GM18909 (cell line): ENCODE measurements around the gene KIF5A.
"Not testable (repeated sequence)": the region's sequence is repeated elsewhere in the genome, so short reads cannot be mapped to it uniquely, and the experiment has no call there.

ENCODE experiments used
- ATAC-seq: cut with Tn5 transposase; IDR thresholded peaks from one replicate; pipeline ENCODE4 v1.9.1; 2021; ENCODE audit warnings: mild to moderate bottlenecking; ENCODE audit not compliant: unreplicated experiment, poor library complexity

Gene KIF5A

GRCh38 chr12:57549909-57550640, at the start of gene KIF5A:
TSS of gene KIF5A (plus strand) at chr12:57550044. CDS start at chr12:57550272, 228 bp downstream.
- no peak for ATAC-seq

DNA sequence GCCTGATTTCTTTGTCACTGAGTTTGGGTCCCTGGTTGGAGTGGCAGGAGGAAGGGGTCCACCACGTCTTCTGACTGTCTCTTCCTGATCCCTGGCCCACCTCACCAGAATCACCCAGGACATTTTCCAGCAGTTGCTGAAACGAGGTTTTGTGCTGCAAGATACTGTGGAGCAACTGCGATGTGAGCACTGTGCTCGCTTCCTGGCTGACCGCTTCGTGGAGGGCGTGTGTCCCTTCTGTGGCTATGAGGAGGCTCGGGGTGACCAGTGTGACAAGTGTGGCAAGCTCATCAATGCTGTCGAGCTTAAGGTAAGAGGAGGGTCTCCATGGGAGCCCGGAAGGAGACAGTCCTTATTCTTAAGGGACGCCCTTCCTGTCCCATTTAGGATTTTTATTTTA, 49.6 kb upstream of the KIF5A start:
- ATAC-seq, result no peak

DNA sequence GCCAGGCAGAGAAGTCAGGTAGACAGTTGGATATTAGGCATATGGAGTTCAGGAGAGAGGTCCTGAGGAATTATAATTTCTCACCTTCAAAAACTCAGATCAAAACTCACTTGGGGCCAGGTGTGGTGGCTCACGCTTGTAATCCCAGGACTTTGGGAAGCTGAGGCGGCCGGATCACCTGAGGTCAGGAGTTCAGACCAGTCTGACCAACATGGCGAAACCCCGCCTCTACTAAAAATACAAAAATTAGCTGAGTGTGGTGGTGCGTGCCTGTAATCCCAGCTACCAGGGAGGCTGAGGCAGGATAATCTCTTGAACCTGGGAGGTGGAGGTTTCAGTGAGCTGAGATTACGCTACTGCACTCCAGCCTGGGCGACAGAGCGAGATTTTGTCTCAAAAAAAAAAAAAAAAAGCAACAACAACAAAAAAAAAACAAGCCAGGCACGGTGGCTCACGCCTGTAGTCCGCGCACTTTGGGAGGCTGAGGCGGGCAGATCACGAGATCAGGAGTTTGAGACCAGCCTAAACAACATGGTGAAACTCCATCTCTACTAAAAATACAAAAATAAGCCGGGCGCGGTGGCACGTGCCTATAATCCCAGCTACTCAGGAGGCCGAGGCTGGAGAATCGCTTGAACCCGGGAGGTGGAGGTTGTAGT, 47.4 kb upstream of the KIF5A start:
- not testable (repeated sequence) for ATAC-seq

- not testable (repeated sequence) for ATAC-seq
Observed at GRCh38 chr12:57506541-57506940, 43.3 kb upstream of the KIF5A start.

DNA sequence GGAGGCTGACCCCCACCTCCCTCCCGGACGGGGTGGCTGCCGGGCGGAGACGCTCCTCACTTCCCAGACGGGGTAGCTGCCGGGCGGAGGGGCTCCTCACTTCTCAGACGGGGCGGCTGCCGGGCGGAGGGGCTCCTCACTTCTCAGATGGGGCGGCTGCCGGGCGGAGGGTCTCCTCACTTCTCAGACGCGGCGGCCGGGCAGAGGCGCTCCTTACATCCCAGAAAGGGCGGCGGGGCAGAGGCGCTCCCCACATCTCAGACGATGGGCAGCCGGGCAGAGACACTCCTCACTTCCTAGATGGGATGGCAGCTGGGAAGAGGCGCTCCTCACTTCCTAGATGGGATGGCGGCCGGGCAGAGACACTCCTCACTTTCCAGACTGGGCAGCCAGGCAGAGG, 42.0 kb upstream of the KIF5A start:
- ATAC-seq, result not testable (repeated sequence)

DNA sequence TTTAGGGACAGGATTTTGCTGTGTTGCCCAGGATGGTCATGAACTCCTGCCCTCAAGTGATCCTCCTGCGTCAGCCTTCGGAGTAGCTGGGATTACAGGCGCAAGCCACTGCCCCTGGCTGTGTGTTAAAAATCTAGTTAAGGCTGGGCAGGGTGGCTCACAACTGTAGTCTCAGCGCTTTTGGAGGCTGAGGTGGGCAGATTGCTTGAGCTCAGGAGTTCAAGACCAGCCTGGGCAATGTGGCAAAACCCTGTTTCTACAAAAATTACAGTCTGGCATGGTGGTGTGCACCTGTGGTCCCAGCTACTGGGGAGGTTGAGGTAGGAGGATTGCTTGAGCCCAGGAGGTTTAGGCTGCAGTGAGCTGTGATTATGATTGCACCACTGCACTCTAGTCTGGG, 38.7 kb upstream of the KIF5A start:
- no peak for ATAC-seq

DNA sequence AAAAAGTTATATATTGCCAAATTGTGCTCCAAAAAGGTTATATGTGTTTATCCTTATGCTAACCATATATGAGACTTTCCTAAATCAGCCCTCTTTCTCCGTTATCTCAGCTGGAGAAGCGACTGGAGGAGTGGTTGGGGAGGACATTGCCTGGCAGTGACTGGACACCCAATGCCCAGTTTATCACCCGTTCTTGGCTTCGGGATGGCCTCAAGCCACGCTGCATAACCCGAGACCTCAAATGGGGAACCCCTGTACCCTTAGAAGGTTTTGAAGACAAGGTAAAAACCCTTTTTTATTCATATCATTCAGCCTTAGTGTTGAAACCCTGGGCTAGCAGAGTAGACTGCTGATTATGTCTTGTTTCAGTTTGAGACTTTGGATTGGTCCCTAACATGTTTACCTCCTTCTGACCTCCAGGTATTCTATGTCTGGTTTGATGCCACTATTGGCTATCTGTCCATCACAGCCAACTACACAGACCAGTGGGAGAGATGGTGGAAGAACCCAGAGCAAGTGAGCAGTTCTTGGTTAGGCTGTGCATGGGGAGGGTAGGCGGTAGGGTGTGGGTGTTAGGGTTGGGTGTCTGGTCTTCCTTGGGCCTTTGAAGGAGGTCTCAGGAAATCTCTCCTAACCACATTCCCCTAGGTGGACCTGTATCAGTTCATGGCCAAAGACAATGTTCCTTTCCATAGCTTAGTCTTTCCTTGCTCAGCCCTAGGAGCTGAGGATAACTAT, 38.1 kb upstream of the KIF5A start:
- ATAC-seq, result no peak

GRCh38 chr12:57512665-57513064, 37.2 kb upstream of the KIF5A start:
- ATAC-seq, result no peak

DNA sequence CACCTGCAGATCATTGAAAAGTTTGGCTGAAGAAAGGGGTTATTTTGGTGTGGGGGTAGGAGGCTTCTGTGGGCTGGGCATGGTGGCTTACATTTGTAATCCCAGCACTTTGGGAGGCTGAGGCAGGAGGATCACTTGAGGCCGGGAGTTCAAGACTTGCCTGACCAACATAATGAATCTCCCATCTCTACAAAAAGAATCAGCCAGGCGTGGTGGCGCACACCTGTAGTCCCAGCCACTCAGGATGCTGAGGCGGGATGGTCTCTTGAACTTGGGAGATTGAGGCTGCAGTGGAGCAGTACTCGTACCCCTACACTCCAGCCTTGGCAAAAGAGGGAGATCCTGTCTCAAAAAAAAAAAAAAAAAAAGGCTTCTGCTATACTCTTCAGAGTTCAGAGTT, 36.6 kb upstream of the KIF5A start:
- ATAC-seq, result no peak

- not testable (repeated sequence) for ATAC-seq
Observed at GRCh38 chr12:57513677-57514076, 36.2 kb upstream of the KIF5A start.

DNA sequence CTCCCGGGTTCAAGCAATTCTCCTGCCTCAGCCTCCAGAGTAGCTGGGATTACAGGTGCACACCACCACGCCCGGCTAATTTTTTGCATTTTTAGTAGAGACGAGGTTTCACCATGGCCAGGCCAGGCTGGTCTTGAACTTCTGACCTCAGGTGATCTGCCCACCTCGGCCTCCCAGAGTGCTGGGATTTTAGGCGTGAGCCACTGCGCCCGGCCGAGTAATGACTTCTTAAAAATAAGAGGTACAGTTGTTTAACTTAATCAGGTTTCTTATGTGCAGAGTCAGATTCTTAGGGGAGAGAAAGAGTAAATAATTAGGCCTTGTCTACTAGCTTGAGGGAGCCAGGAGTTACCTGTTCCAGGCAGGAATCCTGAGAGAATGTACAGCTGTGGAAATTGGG, 35.6 kb upstream of the KIF5A start:
- not testable (repeated sequence) for ATAC-seq

DNA sequence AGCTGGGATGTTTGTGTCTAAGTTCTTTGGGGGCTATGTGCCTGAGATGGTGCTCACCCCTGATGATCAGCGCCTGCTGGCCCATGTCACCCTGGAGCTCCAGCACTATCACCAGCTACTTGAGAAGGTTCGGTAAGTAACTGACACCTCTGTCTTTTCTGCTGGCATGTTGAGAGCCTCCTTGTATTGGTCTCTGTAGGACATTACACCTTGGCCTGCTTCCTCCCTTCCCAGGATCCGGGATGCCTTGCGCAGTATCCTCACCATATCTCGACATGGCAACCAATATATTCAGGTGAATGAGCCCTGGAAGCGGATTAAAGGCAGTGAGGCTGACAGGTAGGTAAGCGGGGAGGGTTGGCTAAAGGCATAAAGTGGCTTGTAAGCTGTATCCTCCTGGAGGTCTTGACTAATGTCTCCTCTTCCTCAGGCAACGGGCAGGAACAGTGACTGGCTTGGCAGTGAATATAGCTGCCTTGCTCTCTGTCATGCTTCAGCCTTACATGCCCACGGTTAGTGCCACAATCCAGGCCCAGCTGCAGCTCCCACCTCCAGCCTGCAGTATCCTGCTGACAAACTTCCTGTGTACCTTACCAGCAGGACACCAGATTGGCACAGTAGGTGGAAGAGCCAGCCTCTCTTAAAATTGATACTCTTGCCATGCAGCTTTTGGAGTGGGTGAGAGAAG, 35.0 kb upstream of the KIF5A start:
- no peak for ATAC-seq

DNA sequence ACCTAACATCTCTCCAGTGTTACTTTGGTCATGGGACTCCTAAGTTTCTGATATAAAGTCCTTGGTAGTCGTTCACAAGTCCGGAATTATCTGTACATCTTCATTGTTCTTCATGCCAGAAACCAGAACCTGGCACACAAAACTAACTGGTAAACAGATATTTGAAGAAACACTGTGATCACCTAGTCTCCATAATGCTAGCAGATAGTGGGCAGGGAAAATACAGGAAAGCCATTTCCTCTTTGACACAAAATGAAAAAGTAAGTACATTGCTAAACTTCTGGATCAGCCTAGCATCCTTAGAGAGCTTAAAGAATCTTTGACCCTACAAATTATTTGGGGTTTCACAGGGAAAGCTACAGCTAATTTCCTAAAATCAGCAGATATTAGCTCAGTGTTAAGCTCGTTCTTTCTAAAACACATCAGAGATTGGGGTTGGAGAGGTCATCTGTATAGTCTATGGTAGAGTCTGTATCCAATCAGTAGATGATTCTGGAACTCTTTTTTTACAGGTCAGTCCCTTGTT, 34.4 kb upstream of the KIF5A start:
- no peak for ATAC-seq

- no peak for ATAC-seq
Observed at GRCh38 chr12:57515934-57516541, 33.8 kb upstream of the KIF5A start.

- no peak for ATAC-seq
Observed at GRCh38 chr12:57516617-57517153, 33.2 kb upstream of the KIF5A start.

DNA sequence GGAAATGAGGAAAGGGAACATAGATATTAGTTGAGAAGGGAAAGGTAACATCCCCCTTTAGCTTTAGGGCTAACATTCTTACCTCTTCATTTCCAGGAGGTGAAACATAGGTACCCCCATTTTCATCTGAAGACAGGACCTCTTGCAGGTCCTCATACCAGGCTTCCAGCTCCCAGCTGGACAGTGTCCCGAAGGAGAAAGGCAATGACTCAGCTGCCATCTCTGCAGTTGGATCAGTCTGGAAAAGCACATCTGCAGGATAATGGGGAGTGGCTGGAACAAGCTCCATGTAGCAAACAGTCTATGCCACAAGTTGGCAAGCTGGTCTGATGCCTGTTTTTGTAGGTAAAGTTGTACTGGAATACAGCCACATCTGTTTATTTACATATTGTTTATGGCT, 32.7 kb upstream of the KIF5A start:
- no peak for ATAC-seq

GRCh38 chr12:57517718-57518117, 32.1 kb upstream of the KIF5A start:
- not testable (repeated sequence) for ATAC-seq

DNA sequence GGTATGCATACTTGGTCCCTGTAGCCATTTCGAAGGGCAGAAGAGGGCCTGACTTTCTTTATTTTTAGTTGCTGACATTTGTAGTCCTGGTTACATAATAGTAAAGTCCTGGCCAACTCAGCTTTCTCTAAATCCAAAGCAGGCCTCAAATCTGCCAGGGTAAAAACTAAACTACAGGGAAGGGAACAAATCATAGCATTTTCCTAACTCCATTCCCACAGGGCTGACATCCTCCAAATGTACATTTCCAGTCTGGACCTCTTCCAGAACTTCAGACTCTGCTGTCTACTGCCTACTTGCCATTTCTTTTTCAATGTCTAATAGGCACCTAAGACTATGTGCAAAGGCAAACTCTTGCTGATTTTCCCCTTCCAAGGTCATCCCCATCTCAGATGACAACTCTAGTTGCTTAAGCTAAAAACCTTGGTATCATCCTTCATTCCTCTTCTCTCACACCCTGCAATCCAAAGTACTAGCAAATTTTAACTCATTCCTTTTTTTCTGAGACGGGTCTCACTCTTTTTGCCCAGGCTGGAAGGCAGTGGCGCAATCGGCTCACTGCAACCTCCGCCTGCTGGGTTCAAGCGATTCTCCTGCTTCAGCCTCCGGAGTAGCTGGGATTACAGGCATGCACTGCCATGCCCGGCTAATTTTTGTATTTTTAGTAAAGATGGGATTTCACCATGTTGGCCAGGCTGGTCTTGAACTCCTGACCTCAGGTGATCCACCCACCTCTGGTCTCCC, 31.5 kb upstream of the KIF5A start:
- ATAC-seq, result no peak
